Mammary epithelial cell (primary cell): ENCODE measurements around the gene GRB14.
A peak's percentile ranks its signal among the peaks of the same experiment; 100 is the strongest.

ENCODE experiments used
- EZH2 ChIP-seq: IDR thresholded peaks from 2 replicates; pipeline ENCODE4 v1.6.1; 2012; ENCODE audit warnings: low read length, inconsistent platforms, borderline replicate concordance
- TF ChIP-seq, protein P1 (sequence below), 2 donors: IDR thresholded peaks in 1 of 2; conservative IDR thresholded peaks in 1 of 2; 2 replicates each; pipeline ENCODE4 v1.5.1; 2011 to 2012; ENCODE audit warnings: inconsistent platforms in 2 of 2, low read length in 2 of 2, mild to moderate bottlenecking in 2 of 2, control low read depth in 1 of 2, low read depth in 1 of 2; ENCODE audit not compliant: insufficient read depth in 1 of 2; ENCODE audit errors: extremely low read depth in 1 of 2

- TF ChIP-seq, protein P1, sequence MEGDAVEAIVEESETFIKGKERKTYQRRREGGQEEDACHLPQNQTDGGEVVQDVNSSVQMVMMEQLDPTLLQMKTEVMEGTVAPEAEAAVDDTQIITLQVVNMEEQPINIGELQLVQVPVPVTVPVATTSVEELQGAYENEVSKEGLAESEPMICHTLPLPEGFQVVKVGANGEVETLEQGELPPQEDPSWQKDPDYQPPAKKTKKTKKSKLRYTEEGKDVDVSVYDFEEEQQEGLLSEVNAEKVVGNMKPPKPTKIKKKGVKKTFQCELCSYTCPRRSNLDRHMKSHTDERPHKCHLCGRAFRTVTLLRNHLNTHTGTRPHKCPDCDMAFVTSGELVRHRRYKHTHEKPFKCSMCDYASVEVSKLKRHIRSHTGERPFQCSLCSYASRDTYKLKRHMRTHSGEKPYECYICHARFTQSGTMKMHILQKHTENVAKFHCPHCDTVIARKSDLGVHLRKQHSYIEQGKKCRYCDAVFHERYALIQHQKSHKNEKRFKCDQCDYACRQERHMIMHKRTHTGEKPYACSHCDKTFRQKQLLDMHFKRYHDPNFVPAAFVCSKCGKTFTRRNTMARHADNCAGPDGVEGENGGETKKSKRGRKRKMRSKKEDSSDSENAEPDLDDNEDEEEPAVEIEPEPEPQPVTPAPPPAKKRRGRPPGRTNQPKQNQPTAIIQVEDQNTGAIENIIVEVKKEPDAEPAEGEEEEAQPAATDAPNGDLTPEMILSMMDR (conservative IDR thresholded peaks at IDR 0.05 in 1 of 2, IDR thresholded peaks at IDR 0.05 in 1 of 2; ENCODE audit: extremely low read depth in 1 of 2, insufficient read depth in 1 of 2, low read depth in 1 of 2, low read length in 2 of 2) = peak; percentile 34 to 39
- no peak for TF ChIP-seq EZH2
Measured at GRCh38 chr2:164479460-164479859, 141.8 kb downstream of the GRB14 start.
